Colon (tissue), 2 donors: ENCODE data around the gene TNKS2.
"Not testable (repeated sequence)": the region's sequence is repeated elsewhere in the genome, so short reads cannot be mapped to it uniquely, and the experiment has no call there.

Experiments
- FAIRE-seq: peaks from 2 replicates; lab custom pipeline; 2012; peaks lifted over from hg19 to GRCh38; lab: Jason Lieb, UNC
- donor health status: control.
- donor health status: control.

The TNKS2 gene

DNA sequence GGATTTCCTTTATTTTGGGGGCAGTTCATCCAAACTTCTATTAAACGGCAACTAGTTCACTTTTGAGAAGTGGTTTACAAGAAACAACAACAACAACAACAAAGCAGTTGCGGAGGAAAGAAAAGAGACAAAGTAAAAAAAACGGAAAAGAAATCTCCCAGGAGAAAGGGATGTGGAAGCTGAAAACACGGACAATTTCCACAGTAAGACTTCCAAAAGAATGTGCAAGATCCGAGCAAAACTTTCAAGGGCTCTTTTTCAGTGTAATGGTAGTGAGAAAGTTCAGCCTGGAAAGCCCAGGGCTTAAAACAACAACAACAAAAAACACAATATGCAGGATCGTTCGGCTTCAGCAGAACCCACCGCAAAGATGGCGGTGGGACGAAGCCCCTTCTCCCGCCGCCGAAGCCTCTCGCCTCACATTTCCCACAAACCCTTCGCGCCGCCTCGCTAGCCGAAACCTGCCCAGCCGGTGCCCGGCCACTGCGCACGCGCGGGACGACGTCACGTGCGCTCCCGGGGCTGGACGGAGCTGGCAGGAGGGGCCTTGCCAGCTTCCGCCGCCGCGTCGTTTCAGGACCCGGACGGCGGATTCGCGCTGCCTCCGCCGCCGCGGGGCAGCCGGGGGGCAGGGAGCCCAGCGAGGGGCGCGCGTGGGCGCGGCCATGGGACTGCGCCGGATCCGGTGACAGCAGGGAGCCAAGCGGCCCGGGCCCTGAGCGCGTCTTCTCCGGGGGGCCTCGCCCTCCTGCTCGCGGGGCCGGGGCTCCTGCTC, at the start of gene TNKS2:
Gene TNKS2 (plus strand): TSS at position 553 of the 775 bp plus-strand sequence. CDS start 265 bp downstream, outside the sequence.
- FAIRE-seq, result no peak

GRCh38 chr10:91749592-91749991, 48.6 kb upstream of the TNKS2 start:
- not testable (repeated sequence) for FAIRE-seq

- FAIRE-seq, result no peak
Observed at GRCh38 chr10:91756286-91756685, 41.9 kb upstream of the TNKS2 start.

DNA sequence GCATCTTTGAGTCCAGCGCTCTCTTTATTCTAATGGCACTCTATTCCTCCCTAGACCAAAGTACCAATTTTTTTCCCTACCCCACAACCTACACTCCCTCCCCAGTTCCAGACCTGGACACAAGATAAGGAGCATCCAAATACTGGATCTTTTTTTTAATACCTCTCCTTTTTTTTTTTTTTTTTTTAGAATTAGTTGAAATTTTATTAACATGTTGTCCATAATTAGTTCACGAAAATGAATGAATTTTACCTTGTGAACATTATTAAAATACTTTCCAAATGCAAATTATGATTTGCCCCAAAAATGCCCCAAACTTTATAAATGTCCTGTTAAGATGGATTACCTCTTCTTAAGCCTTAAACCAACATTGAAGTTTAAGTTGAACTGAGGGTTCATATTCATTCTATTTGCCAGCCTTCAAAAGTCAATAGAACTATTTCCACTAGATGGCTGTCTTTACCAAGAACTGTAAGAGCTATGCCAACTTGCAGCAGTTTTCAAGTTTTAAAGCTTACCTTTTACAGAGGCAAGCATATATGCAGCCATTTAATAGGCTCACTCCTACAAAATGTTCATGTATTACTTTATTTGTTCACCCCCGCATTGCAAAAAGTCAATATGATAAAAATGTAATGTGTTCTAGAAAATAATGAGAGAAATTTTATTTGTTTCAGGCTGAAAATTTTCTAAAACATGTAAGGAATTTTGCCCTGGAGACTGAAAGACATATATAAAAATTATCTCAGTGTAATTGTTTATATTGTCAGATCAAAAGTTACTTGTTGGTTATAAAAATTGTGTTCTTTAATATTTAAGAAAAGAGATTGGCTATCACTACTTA, 39.7 kb upstream of the TNKS2 start:
- FAIRE-seq, result peak; percentile 60

- FAIRE-seq, result no peak
Observed at GRCh38 chr10:91759581-91759986, 38.6 kb upstream of the TNKS2 start.

DNA sequence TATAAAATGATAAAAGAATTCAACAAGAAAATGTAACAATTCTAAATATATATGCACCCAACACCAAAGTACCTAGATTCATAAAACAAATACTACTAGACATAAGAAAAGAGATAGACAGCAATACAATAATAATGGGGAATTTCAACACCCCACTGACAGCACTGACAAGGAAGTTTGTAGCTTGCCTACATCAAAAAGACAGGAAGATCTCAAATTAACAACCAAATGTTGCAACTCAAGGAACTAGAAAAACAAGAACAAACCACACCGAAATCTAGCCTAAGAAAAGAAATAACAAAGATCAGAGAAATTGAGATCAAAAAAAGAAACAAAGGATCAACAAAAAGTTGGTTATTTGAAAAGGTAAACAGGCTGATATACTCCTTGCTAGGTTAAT, 36.5 kb upstream of the TNKS2 start:
- no peak for FAIRE-seq

DNA sequence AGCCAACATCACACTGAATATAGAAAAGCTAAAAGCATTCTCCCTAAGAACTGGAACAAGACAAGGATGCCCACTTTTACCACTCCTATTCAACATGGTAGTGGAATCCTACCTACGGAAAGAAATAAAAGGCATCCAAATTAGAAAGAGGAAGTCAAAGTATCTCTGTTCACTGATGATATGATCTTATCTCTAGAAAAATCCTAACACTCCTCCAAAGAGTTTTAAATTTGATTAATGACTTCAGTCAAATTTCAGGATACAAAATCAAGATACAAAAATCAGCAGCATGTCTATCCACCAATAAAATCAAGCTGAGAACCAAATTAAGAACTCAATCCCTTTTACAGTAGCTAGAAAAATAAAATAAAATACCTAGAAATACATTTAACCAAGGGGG, 35.3 kb upstream of the TNKS2 start:
- no peak for FAIRE-seq

DNA sequence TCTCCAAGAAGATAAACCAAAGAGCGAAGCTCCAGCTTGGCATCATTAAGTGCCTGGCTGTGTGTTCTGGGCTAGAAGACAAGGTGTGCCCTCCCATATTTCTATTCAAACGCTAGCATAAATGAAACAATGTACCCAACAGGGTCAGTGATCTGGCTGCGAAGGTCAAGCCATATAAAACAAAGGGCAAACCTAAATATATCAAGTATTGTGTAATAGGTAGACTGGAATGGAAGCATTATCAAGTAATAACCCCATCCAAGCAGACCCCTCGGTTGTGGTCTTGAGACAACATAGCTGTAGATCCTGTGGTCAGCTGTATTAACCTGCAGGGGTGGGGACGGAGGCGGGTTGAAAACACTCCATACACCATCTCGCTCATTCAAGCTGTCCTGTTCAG, 31.6 kb upstream of the TNKS2 start:
- FAIRE-seq, result no peak

DNA sequence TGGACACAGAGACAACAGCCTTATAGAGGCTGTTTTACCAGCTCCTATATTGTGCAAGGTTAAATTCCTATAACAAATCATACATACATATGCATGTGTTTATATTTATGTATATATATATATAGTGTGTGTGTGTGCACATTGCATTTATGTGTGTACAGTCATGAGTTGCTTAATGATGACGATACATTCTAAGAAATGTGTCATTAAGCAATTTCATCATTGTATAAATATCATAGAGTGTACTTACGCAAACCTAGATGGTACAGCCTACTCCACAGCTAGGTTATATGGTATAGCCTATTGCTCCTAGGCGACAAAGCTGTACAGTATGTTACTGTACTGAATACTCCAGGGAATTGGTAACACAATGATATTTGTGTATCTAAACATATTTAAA, 30.1 kb upstream of the TNKS2 start:
- FAIRE-seq, result no peak

- FAIRE-seq, result no peak
Observed at GRCh38 chr10:91771907-91772306, 26.3 kb upstream of the TNKS2 start.

DNA sequence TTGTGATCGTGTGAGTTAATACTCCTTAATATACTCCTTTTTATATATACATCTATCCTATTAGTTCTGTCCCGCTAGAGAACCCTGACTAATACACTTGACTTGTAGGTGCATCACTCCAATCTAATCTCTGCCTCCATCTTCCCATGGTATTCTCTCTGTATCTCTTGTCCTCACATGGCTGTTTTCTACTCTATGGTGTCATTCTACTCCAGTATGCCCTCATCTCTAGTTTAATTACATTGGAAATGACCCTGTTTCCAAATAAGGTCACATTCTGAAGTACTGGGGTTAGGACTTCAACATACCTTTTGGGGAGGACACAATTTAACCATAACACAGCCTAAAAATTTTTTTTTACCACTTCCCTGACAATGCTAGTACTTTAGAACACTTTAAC, 25.8 kb upstream of the TNKS2 start:
- no peak for FAIRE-seq

- no peak for FAIRE-seq
Observed at GRCh38 chr10:91772869-91773268, 25.4 kb upstream of the TNKS2 start.

GRCh38 chr10:91774571-91774970, 23.7 kb upstream of the TNKS2 start:
- no peak for FAIRE-seq

- FAIRE-seq, result no peak
Observed at GRCh38 chr10:91775731-91776130, 22.5 kb upstream of the TNKS2 start.

GRCh38 chr10:91776266-91776665, 22.0 kb upstream of the TNKS2 start:
- no peak for FAIRE-seq

DNA sequence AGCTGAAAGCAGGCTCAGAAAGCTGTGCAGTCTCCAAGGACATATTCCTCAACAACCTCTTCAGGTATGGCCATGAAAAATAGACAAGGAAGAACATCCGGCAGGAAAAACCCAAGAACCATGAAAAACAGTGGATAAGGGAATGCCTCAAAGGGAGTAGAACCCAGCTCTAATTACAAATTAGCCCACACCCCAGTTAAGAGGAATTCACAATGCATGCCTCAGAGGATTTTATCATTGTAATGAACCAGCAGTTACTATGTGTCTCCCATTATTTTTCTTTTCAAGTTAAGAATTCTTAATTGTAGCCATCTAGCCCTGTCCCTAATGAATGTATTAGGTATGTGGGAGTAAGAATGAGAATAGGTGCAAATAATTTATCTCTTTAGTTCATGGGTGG, 19.7 kb upstream of the TNKS2 start:
- FAIRE-seq, result no peak

GRCh38 chr10:91779011-91779605, 19.1 kb upstream of the TNKS2 start:
- no peak for FAIRE-seq

DNA sequence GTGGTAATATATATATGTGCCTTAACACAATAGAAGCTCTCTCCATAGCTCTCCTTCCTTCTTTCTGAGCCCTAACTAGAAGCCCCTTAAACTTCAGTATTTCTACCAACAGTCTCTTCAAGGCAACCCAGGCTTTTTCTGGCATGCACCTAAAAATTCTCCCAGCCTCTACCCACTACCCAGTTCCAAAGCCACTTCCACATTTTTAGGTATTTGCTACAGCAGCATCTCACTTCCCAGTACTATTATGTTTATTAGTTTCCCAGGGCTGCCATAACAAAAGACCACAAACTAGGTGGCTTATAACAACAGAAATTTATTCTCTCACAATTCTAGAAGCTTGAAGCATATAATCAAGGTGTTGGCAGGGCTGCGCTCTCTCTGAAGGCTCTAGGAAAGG, 15.7 kb upstream of the TNKS2 start:
- no peak for FAIRE-seq

GRCh38 chr10:91785830-91786229, 12.4 kb upstream of the TNKS2 start:
- no peak for FAIRE-seq

- no peak for FAIRE-seq
Observed at GRCh38 chr10:91787258-91787657, 11.0 kb upstream of the TNKS2 start.

- no peak for FAIRE-seq
Observed at GRCh38 chr10:91787810-91788209, 10.4 kb upstream of the TNKS2 start.

DNA sequence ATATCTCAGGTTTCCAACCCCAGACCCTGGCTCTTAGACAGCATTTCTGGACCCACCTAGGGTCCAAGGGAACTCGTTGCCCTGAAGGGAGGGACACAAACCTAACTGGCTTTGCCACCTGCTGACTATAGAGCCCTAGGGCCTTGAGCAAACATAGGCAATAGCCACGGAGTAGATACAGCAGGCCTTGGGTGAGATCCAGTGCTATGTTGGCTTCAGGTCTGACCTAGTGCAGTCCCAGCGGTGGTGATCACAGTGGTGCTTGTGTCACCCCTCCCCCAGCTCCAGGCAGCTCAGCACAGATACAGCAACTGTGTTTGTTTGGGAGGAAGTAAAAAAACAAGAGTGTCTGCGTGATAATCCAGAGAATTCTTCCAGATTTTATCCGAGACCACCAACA, 9.7 kb upstream of the TNKS2 start:
- no peak for FAIRE-seq
